Panc1 (cell line): ENCODE results near the gene CYTH3.

Experiments
- POLR2AphosphoS5 ChIP-seq: IDR thresholded peaks from 2 replicates; pipeline ENCODE4 v1.6.1; 2012; ENCODE audit warnings: mild to moderate bottlenecking, low read depth, low read length, moderate library complexity
- SIN3A ChIP-seq: IDR thresholded peaks from 2 replicates; pipeline ENCODE4 v1.6.1; 2012; ENCODE audit warnings: low read depth, mild to moderate bottlenecking, low read length, moderate library complexity, borderline replicate concordance; ENCODE audit not compliant: insufficient read depth
- TCF7L2 ChIP-seq: IDR thresholded peaks from 2 replicates; pipeline ENCODE4 v1.6.1; 2011; ENCODE audit warnings: mild to moderate bottlenecking, low read depth, low read length, inconsistent platforms
- TF ChIP-seq, protein P1 (sequence below), 2 experiments: IDR thresholded peaks; 2 replicates each; pipeline ENCODE4 v1.6.1; 2011 to 2012; ENCODE audit warnings: low read depth in 2 of 2, control low read depth in 1 of 2, low read length in 1 of 2, mild to moderate bottlenecking in 1 of 2, moderate library complexity in 1 of 2; ENCODE audit not compliant: insufficient read depth in 1 of 2
- TF ChIP-seq, protein P2 (sequence below): fragments of 450-650 bp; IDR thresholded peaks from 2 replicates; pipeline ENCODE4 v1.5.1; 2017; ENCODE audit warnings: mild to moderate bottlenecking

DNA sequence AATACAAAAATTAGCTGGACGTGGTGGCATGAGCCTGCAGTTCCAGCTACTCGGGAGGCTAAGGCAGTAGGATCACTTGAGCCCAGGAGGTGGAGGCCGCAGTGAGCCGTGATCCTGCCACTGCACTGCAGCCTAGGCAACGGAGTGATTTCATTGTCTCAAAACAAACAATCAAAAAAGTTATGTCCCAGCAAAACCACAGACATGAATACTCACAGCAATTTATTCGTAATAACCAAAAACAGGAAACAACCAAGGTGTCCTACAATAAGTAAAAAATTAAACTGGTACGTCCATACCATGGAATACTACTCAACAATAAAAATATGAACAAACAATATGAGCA lies 11.6 kb upstream of the CYTH3 start:
- TF ChIP-seq, protein P1, sequence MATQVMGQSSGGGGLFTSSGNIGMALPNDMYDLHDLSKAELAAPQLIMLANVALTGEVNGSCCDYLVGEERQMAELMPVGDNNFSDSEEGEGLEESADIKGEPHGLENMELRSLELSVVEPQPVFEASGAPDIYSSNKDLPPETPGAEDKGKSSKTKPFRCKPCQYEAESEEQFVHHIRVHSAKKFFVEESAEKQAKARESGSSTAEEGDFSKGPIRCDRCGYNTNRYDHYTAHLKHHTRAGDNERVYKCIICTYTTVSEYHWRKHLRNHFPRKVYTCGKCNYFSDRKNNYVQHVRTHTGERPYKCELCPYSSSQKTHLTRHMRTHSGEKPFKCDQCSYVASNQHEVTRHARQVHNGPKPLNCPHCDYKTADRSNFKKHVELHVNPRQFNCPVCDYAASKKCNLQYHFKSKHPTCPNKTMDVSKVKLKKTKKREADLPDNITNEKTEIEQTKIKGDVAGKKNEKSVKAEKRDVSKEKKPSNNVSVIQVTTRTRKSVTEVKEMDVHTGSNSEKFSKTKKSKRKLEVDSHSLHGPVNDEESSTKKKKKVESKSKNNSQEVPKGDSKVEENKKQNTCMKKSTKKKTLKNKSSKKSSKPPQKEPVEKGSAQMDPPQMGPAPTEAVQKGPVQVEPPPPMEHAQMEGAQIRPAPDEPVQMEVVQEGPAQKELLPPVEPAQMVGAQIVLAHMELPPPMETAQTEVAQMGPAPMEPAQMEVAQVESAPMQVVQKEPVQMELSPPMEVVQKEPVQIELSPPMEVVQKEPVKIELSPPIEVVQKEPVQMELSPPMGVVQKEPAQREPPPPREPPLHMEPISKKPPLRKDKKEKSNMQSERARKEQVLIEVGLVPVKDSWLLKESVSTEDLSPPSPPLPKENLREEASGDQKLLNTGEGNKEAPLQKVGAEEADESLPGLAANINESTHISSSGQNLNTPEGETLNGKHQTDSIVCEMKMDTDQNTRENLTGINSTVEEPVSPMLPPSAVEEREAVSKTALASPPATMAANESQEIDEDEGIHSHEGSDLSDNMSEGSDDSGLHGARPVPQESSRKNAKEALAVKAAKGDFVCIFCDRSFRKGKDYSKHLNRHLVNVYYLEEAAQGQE (IDR thresholded peaks at IDR 0.05; ENCODE audit: insufficient read depth in 1 of 2, low read depth in 2 of 2, low read length in 1 of 2), result no peak
- TF ChIP-seq TCF7L2, result no peak
- TF ChIP-seq, protein P2, sequence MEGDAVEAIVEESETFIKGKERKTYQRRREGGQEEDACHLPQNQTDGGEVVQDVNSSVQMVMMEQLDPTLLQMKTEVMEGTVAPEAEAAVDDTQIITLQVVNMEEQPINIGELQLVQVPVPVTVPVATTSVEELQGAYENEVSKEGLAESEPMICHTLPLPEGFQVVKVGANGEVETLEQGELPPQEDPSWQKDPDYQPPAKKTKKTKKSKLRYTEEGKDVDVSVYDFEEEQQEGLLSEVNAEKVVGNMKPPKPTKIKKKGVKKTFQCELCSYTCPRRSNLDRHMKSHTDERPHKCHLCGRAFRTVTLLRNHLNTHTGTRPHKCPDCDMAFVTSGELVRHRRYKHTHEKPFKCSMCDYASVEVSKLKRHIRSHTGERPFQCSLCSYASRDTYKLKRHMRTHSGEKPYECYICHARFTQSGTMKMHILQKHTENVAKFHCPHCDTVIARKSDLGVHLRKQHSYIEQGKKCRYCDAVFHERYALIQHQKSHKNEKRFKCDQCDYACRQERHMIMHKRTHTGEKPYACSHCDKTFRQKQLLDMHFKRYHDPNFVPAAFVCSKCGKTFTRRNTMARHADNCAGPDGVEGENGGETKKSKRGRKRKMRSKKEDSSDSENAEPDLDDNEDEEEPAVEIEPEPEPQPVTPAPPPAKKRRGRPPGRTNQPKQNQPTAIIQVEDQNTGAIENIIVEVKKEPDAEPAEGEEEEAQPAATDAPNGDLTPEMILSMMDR, result no peak
- TF ChIP-seq POLR2AphosphoS5, result no peak
- no peak for TF ChIP-seq SIN3A
